Measurements from ENCODE around the gene NELL2.
A peak's percentile ranks its signal among the peaks of the same experiment; 100 is the strongest.
"Not testable (repeated sequence)": the region's sequence is repeated elsewhere in the genome, so short reads cannot be mapped to it uniquely, and the experiment has no call there.

NELL2 gene

GRCh38 chr12:44875954-44876543 lies at the start of gene NELL2:
TSS of gene NELL2 (minus strand) at chr12:44876315. CDS start at chr12:44875869, 446 bp downstream.
- no peak for TF ChIP-seq CTCF (IDR thresholded peaks at IDR 0.05; ENCODE audit: low read depth, low read length)
- peak within 1 kb of the TSS; percentile 51 for H3K4me3 ChIP-seq (ENCODE audit: low read depth, low read length)

- no peak overlapping the region for H3K4me3 ChIP-seq (ENCODE audit: low read depth, low read length)
- no peak for TF ChIP-seq CTCF (IDR thresholded peaks at IDR 0.05; ENCODE audit: low read depth, low read length)
Measured at GRCh38 chr12:44921736-44922135, 45.6 kb upstream of the NELL2 start.

GRCh38 chr12:44917141-44917540 lies 41.0 kb upstream of the NELL2 start:
- TF ChIP-seq CTCF (IDR thresholded peaks at IDR 0.05; ENCODE audit: low read depth, low read length) = no peak
- no peak overlapping the region for H3K4me3 ChIP-seq (ENCODE audit: low read depth, low read length)

- H3K4me3 ChIP-seq (ENCODE audit: low read depth, low read length) = no peak overlapping the region
- TF ChIP-seq CTCF (IDR thresholded peaks at IDR 0.05; ENCODE audit: low read depth, low read length) = no peak
Measured at GRCh38 chr12:44915958-44916357, 39.8 kb upstream of the NELL2 start.

GRCh38 chr12:44904321-44904720 lies 28.2 kb upstream of the NELL2 start:
- no peak overlapping the region for H3K4me3 ChIP-seq (ENCODE audit: low read depth, low read length)
- TF ChIP-seq CTCF (IDR thresholded peaks at IDR 0.05; ENCODE audit: low read depth, low read length) = no peak

GRCh38 chr12:44898108-44898507 lies 22.0 kb upstream of the NELL2 start:
- not testable (repeated sequence) for H3K4me3 ChIP-seq (ENCODE audit: low read depth, low read length)

- H3K4me3 ChIP-seq (ENCODE audit: low read depth, low read length) = no peak overlapping the region
- TF ChIP-seq CTCF (IDR thresholded peaks at IDR 0.05; ENCODE audit: low read depth, low read length) = no peak
Measured at GRCh38 chr12:44889926-44890325, 13.8 kb upstream of the NELL2 start.

GRCh38 chr12:44889162-44889561 lies 13.0 kb upstream of the NELL2 start:
- TF ChIP-seq CTCF (IDR thresholded peaks at IDR 0.05; ENCODE audit: low read depth, low read length) = no peak

More at GRCh38 chr12:44889162-44889561, 13.0 kb upstream of the NELL2 start:
- H3K4me3 ChIP-seq (ENCODE audit: low read depth, low read length) = no peak overlapping the region
